Mesenchymal stem cell (in vitro differentiated cells and primary cell): ENCODE measurements around the gene NSG1.
"Not testable (repeated sequence)": the region's sequence is repeated elsewhere in the genome, so short reads cannot be mapped to it uniquely, and the experiment has no call there.

Source experiments
- DNase-seq: peaks from one replicate; pipeline ENCODE4 v3.0.0-alpha.2; 2013
- H2AFZ ChIP-seq: one replicate; pipeline ENCODE4 v1.6.1; 2013; ENCODE audit warnings: low read depth, mild to moderate bottlenecking, control low read depth, inconsistent platforms, low read length, moderate library complexity
- H2AK5ac ChIP-seq: 2 replicates; pipeline ENCODE4 v1.6.1; 2013; ENCODE audit warnings: low read length, moderate library complexity, mild to moderate bottlenecking, inconsistent platforms; ENCODE audit not compliant: severe bottlenecking
- H2BK120ac ChIP-seq: one replicate; pipeline ENCODE4 v1.6.1; 2013; ENCODE audit warnings: low read depth, mild to moderate bottlenecking, inconsistent platforms, low read length, moderate library complexity
- H2BK12ac ChIP-seq, 2 experiments: one replicate each; pipeline ENCODE4 v1.6.1; 2013; ENCODE audit warnings: inconsistent platforms in 2 of 2, low read length in 2 of 2, mild to moderate bottlenecking in 2 of 2, moderate library complexity in 2 of 2, control low read depth in 1 of 2
- H2BK15ac ChIP-seq: one replicate; pipeline ENCODE4 v1.6.1; 2013; ENCODE audit warnings: mild to moderate bottlenecking, low read depth, inconsistent platforms; ENCODE audit not compliant: poor library complexity, severe bottlenecking
- H2BK5ac ChIP-seq: 2 replicates; pipeline ENCODE4 v1.6.1; 2013; ENCODE audit warnings: low read depth, mild to moderate bottlenecking, low read length, control low read depth, inconsistent platforms; ENCODE audit not compliant: poor library complexity, severe bottlenecking
- H3K14ac ChIP-seq, 2 experiments: one replicate each; pipeline ENCODE4 v1.6.1; 2013; ENCODE audit warnings: inconsistent platforms in 2 of 2, low read length in 2 of 2, control low read depth in 1 of 2, mild to moderate bottlenecking in 1 of 2, moderate library complexity in 1 of 2
- H3K18ac ChIP-seq, 2 experiments: one replicate each; pipeline ENCODE4 v1.6.1; 2013; ENCODE audit warnings: inconsistent platforms in 2 of 2, low read length in 2 of 2, control low read depth in 1 of 2, low read depth in 1 of 2, mild to moderate bottlenecking in 1 of 2
- H3K23ac ChIP-seq, 2 experiments: one replicate each; pipeline ENCODE4 v1.6.1; 2013; ENCODE audit warnings: inconsistent platforms in 2 of 2, low read length in 2 of 2, mild to moderate bottlenecking in 2 of 2, moderate library complexity in 2 of 2, control low read depth in 1 of 2
- H3K27ac ChIP-seq: 2 replicates; pipeline ENCODE4 v1.5.1; 2013; ENCODE audit warnings: mild to moderate bottlenecking, moderate library complexity, low read length, control low read depth, inconsistent platforms; ENCODE audit not compliant: poor library complexity, severe bottlenecking
- H3K27me3 ChIP-seq, 2 experiments: 2 replicates each; pipeline versions ENCODE4 v1.6.1 to v1.7.0; 2013; ENCODE audit warnings: low read length in 2 of 2, mild to moderate bottlenecking in 2 of 2, moderate library complexity in 2 of 2, control low read depth in 1 of 2, inconsistent platforms in 1 of 2; ENCODE audit not compliant: control insufficient read depth in 1 of 2, insufficient read depth in 1 of 2
- H3K36me3 ChIP-seq, 2 experiments: 2 replicates each; pipeline versions ENCODE4 v1.6.1 to v1.7.0; 2013; ENCODE audit warnings: low read length in 2 of 2, control low read depth in 1 of 2, inconsistent platforms in 1 of 2, low read depth in 1 of 2, mild to moderate bottlenecking in 1 of 2; ENCODE audit not compliant: insufficient read depth in 2 of 2, control insufficient read depth in 1 of 2
- H3K4ac ChIP-seq, 2 experiments: one replicate each; pipeline ENCODE4 v1.6.1; 2013; ENCODE audit warnings: inconsistent platforms in 2 of 2, low read length in 2 of 2, mild to moderate bottlenecking in 2 of 2, moderate library complexity in 2 of 2, control low read depth in 1 of 2, low read depth in 1 of 2
- H3K4me1 ChIP-seq: 2 replicates; pipeline ENCODE4 v1.6.1; 2013; ENCODE audit warnings: low read depth, low read length, control low read depth; ENCODE audit not compliant: control insufficient read depth, insufficient read depth
- H3K4me2 ChIP-seq: 2 replicates; pipeline ENCODE4 v1.6.1; 2013; ENCODE audit warnings: low read length, mild to moderate bottlenecking, inconsistent platforms; ENCODE audit not compliant: poor library complexity, severe bottlenecking
- H3K4me3 ChIP-seq, 2 experiments: 2 replicates each; pipeline versions ENCODE4 v1.5.1 to v1.7.0; 2013; ENCODE audit warnings: low read length in 2 of 2, mild to moderate bottlenecking in 2 of 2, control low read depth in 1 of 2, low read depth in 1 of 2; ENCODE audit not compliant: insufficient read depth in 1 of 2
- H3K79me1 ChIP-seq: replicated peaks from 2 replicates; pipeline ENCODE4 v1.6.1; 2013; ENCODE audit warnings: mild to moderate bottlenecking, control low read depth, low read length, inconsistent platforms; ENCODE audit not compliant: poor library complexity, severe bottlenecking
- H3K9ac ChIP-seq: 2 replicates; pipeline ENCODE4 v1.7.0; 2013; ENCODE audit warnings: mild to moderate bottlenecking, low read length, moderate library complexity
- H3K9me3 ChIP-seq: 2 replicates; pipeline ENCODE4 v1.7.0; 2013; ENCODE audit warnings: mild to moderate bottlenecking, low read length; ENCODE audit not compliant: control insufficient read depth
- H4K8ac ChIP-seq: one replicate; pipeline ENCODE4 v1.6.1; 2013; ENCODE audit warnings: inconsistent platforms, mild to moderate bottlenecking, low read length, moderate library complexity
- H4K91ac ChIP-seq: one replicate; pipeline ENCODE4 v1.6.1; 2013; ENCODE audit warnings: mild to moderate bottlenecking, low read length, inconsistent platforms
- WGBS: methylation state at CpG from one replicate; pipeline ENCODE4 v1.1.7; 2013; ENCODE audit warnings: mixed read lengths; 5-methylcytosine and 5-hydroxymethylcytosine counted together

Gene NSG1

GRCh38 chr4:4348585-4348984 lies 38.3 kb upstream of the NSG1 start:
- not testable (repeated sequence) for H2BK15ac ChIP-seq, DNase-seq
- WGBS, result 79% methylated on average over 8 of the region's 9 CpGs

GRCh38 chr4:4349867-4350266 lies 37.0 kb upstream of the NSG1 start:
- Histone ChIP-seq H3K27me3 (peaks cover 0 to 45% of the 10 kb centered on the region in 2 experiments), H2BK120ac (no peak overlapping the region), H3K4me2 (no peak overlapping the region), H3K4me1 (no peaks in the 10 kb centered on the region), H2AFZ (no peak overlapping the region), H3K14ac (no peak overlapping the region), H2BK15ac (no peak overlapping the region), H3K27ac (no peak overlapping the region), H2BK5ac (no peak overlapping the region), H3K4me3 (no peak overlapping the region), H3K23ac (no peak overlapping the region), H3K79me1 (no peaks in the 10 kb centered on the region), H3K36me3 (no peaks in the 10 kb centered on the region), H2BK12ac (no peak overlapping the region), H4K8ac (no peak overlapping the region), H4K91ac (no peak overlapping the region), H2AK5ac (no peak overlapping the region), H3K18ac (no peak overlapping the region), H3K9ac (no peak overlapping the region), H3K9me3 (no peaks in the 10 kb centered on the region), H3K4ac (no peak overlapping the region)
- WGBS, result 86% methylated on average over 1 of the region's 3 CpGs
- no peak for DNase-seq

More at GRCh38 chr4:4348585-4348984, 38.3 kb upstream of the NSG1 start:
- not testable (repeated sequence) for H3K23ac ChIP-seq, H3K4me1 ChIP-seq, H2AK5ac ChIP-seq, H3K27ac ChIP-seq, H4K91ac ChIP-seq, H3K4me3 ChIP-seq, H3K4ac ChIP-seq, H2BK120ac ChIP-seq, H3K9ac ChIP-seq, H4K8ac ChIP-seq, H2BK12ac ChIP-seq, H3K79me1 ChIP-seq, H3K36me3 ChIP-seq, H3K4me2 ChIP-seq, H3K18ac ChIP-seq, H2BK5ac ChIP-seq, H3K9me3 ChIP-seq, H2AFZ ChIP-seq, H3K14ac ChIP-seq
- peaks cover 0 to 46% of the 10 kb centered on the region in 2 experiments for H3K27me3 ChIP-seq

GRCh38 chr4:4350909-4351308 lies 36.0 kb upstream of the NSG1 start:
- no peaks in the 10 kb centered on the region for H3K4me1 ChIP-seq
- no peak overlapping the region for H3K23ac ChIP-seq
- no peak overlapping the region for H3K14ac ChIP-seq
- H3K9ac ChIP-seq, result no peak overlapping the region
- no peaks in the 10 kb centered on the region for H3K9me3 ChIP-seq
- no peak overlapping the region for H2BK12ac ChIP-seq
- H2BK5ac ChIP-seq, result no peak overlapping the region
- no peak overlapping the region for H3K4ac ChIP-seq
- H3K27ac ChIP-seq, result no peak overlapping the region
- no peak overlapping the region for H2BK15ac ChIP-seq
- no peaks in the 10 kb centered on the region for H3K79me1 ChIP-seq
- no peak overlapping the region for H2BK120ac ChIP-seq
- 82% methylated on average over 3 of the region's 4 CpGs for WGBS
- no peak overlapping the region for H2AFZ ChIP-seq
- DNase-seq, result no peak
- H4K8ac ChIP-seq, result no peak overlapping the region
- H3K4me2 ChIP-seq, result no peak overlapping the region
- H3K36me3 ChIP-seq, result no peaks in the 10 kb centered on the region
- H3K18ac ChIP-seq, result no peak overlapping the region
- H3K27me3 ChIP-seq, result peaks cover 0 to 47% of the 10 kb centered on the region in 2 experiments
- no peak overlapping the region for H4K91ac ChIP-seq
- no peak overlapping the region for H3K4me3 ChIP-seq
- no peak overlapping the region for H2AK5ac ChIP-seq

GRCh38 chr4:4355302-4355701 lies 31.6 kb upstream of the NSG1 start:
- peaks cover 2% of the 10 kb centered on the region for H3K4me1 ChIP-seq
- H3K9me3 ChIP-seq, result no peaks in the 10 kb centered on the region
- H3K23ac ChIP-seq, result no peak overlapping the region
- H3K18ac ChIP-seq, result no peak overlapping the region
- peaks cover 19 to 59% of the 10 kb centered on the region in 2 experiments for H3K27me3 ChIP-seq
- no peaks in the 10 kb centered on the region for H3K79me1 ChIP-seq
- H3K4ac ChIP-seq, result no peak overlapping the region
- no peaks in the 10 kb centered on the region for H3K36me3 ChIP-seq
- WGBS, result 76% methylated on average over 1 of the region's 1 CpG
- H2BK15ac ChIP-seq, result no peak overlapping the region
- H3K4me2 ChIP-seq, result no peak overlapping the region
- H3K9ac ChIP-seq, result no peak overlapping the region
- no peak overlapping the region for H4K8ac ChIP-seq
- no peak overlapping the region for H2BK120ac ChIP-seq
- no peak overlapping the region for H3K4me3 ChIP-seq
- H4K91ac ChIP-seq, result no peak overlapping the region
- H3K14ac ChIP-seq, result no peak overlapping the region
- no peak for DNase-seq
- H2AK5ac ChIP-seq, result no peak overlapping the region
- no peak overlapping the region for H2AFZ ChIP-seq
- H2BK5ac ChIP-seq, result no peak overlapping the region
- H2BK12ac ChIP-seq, result no peak overlapping the region
- no peak overlapping the region for H3K27ac ChIP-seq
